ENCODE data around the gene AZU1.
A peak's percentile ranks its signal among the peaks of the same experiment; 100 is the strongest.

AZU1 gene

GRCh38 chr19:789701-790060 is 38.0 kb upstream of the AZU1 start:
- no peaks in the 10 kb centered on the region for H3K36me3 Mint-ChIP-seq (ENCODE audit: low read depth)
- H3K27me3 Mint-ChIP-seq (ENCODE audit: low read depth, poor library complexity): peaks cover 5% of the 10 kb centered on the region
- TF ChIP-seq, protein P1, sequence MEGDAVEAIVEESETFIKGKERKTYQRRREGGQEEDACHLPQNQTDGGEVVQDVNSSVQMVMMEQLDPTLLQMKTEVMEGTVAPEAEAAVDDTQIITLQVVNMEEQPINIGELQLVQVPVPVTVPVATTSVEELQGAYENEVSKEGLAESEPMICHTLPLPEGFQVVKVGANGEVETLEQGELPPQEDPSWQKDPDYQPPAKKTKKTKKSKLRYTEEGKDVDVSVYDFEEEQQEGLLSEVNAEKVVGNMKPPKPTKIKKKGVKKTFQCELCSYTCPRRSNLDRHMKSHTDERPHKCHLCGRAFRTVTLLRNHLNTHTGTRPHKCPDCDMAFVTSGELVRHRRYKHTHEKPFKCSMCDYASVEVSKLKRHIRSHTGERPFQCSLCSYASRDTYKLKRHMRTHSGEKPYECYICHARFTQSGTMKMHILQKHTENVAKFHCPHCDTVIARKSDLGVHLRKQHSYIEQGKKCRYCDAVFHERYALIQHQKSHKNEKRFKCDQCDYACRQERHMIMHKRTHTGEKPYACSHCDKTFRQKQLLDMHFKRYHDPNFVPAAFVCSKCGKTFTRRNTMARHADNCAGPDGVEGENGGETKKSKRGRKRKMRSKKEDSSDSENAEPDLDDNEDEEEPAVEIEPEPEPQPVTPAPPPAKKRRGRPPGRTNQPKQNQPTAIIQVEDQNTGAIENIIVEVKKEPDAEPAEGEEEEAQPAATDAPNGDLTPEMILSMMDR (IDR thresholded peaks at IDR 0.05): no peak
- DNase-seq: no peak
- H3K4me3 Mint-ChIP-seq: peak overlapping the region; percentile 68
- peak overlapping the region; percentile 98 for H3K27ac Mint-ChIP-seq
- peaks cover 54% of the 10 kb centered on the region for H3K4me1 Mint-ChIP-seq
- no peaks in the 10 kb centered on the region for H3K9me3 Mint-ChIP-seq

DNA sequence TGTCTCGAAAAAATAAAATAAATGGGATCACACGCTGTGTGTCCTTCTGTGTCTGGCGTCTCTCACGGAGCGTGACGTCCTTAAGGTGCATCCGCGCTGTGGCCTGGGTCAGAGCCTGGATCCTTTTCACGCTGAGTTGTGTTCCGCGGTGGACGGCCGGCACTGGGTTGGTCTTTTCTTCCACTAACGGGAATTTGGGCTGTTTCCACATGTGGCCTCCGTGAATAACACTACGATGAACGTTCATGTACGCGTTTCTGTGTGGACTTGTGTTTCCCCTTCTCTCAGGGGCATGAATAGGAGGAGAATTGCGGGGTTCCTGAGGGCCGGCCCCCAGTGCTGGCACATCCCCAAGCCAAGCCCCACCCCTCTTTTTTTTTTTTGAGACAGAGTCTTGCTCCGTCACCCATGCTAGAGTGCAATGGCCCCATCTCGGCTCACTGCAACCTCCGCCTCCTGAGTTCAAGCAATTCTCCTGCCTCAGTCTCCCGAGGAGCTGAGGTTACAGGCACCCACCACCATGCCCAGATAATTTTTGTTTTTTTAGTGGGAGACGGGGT is 36.5 kb upstream of the AZU1 start:
- peak overlapping the region; percentile 75 for H3K27ac Mint-ChIP-seq
- TF ChIP-seq, protein P1 (IDR thresholded peaks at IDR 0.05): no peak
- H3K4me1 Mint-ChIP-seq: peaks cover 54% of the 10 kb centered on the region
- H3K36me3 Mint-ChIP-seq (ENCODE audit: low read depth): no peaks in the 10 kb centered on the region
- no peaks in the 10 kb centered on the region for H3K9me3 Mint-ChIP-seq
- H3K27me3 Mint-ChIP-seq (ENCODE audit: low read depth, poor library complexity): no peaks in the 10 kb centered on the region
- DNase-seq: no peak
- H3K4me3 Mint-ChIP-seq: no peak overlapping the region

DNA sequence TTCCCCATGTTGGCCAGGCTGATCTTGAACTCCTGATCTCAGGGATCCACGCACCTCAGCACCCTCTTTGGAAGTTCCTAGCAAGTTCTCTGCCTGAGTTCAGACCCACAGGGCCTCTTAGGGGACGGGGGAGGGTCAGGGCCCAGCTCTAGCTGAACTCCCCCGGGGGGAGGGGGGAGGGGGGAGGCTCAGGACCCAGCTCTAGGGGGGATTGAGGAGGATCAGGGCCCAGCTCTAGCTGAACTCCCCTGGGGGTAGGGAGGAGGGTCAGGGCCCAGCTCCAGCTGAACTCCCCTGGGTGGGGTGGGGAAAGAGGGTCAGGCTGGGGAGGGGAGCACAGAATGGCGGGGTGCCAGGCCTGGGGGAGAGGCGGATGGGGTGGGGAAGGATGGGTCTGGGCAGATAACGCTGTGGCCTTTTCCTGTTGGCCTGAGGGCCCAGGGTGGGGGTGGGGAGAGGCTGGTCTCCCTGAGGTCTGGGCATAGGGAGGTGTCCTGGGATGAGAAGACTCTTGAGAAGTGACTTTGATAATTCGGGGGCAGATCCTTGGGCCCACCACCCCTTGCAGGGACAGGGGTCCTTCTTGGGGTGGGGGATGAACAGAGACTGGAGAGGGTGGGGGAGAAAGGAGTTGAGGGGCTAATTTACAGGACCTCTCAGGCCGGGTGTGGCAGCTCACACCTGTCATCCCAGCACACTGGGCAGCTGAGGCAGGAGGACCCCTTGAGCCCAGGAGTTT is 35.9 kb upstream of the AZU1 start:
- peak overlapping the region; percentile 25 for H3K27ac Mint-ChIP-seq

GRCh38 chr19:792306-792885 is 35.2 kb upstream of the AZU1 start:
- TF ChIP-seq, protein P1 (IDR thresholded peaks at IDR 0.05): no peak
- no peak for DNase-seq
- H3K4me1 Mint-ChIP-seq: peaks cover 54% of the 10 kb centered on the region
- no peaks in the 10 kb centered on the region for H3K27me3 Mint-ChIP-seq (ENCODE audit: low read depth, poor library complexity)
- no peak overlapping the region for H3K27ac Mint-ChIP-seq
- no peaks in the 10 kb centered on the region for H3K36me3 Mint-ChIP-seq (ENCODE audit: low read depth)
- no peaks in the 10 kb centered on the region for H3K9me3 Mint-ChIP-seq
- H3K4me3 Mint-ChIP-seq: no peak overlapping the region

More for the DNA sequence above, 35.9 kb upstream of the AZU1 start:
- Mint-ChIP-seq H3K27me3 (ENCODE audit: low read depth, poor library complexity) (no peaks in the 10 kb centered on the region), H3K36me3 (ENCODE audit: low read depth) (no peaks in the 10 kb centered on the region), H3K9me3 (no peaks in the 10 kb centered on the region), H3K4me1 (peaks cover 57% of the 10 kb centered on the region), H3K4me3 (no peak overlapping the region)
- TF ChIP-seq, protein P1 (IDR thresholded peaks at IDR 0.05): no peak
- DNase-seq: no peak

DNA sequence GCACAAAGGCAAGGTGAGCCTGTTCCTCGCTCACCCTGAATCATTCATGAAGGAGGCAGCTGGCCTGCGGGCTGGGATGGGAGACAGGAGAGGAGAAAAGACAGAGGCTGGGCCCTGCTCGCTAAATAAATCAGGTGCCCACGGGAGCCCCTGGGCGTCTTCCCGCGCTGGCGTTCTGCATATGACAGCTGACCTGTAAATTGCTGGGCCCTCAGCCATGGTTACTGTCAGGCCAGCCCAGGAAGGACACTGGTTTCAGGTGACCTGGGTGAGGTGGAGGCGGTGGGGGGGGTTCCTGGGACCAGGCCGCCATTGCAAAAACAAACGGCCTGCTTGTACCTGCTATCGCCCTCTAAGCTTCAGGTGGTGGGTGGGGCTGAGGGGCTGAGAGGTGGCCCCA is 33.8 kb upstream of the AZU1 start:
- Mint-ChIP-seq H3K27me3 (ENCODE audit: low read depth, poor library complexity) (no peaks in the 10 kb centered on the region), H3K4me1 (peaks cover 43% of the 10 kb centered on the region), H3K9me3 (no peaks in the 10 kb centered on the region)

More for the DNA sequence above, 33.8 kb upstream of the AZU1 start:
- no peak for DNase-seq
- Mint-ChIP-seq H3K27ac (no peak overlapping the region), H3K36me3 (ENCODE audit: low read depth) (no peaks in the 10 kb centered on the region), H3K4me3 (no peak overlapping the region)
- TF ChIP-seq, protein P1 (IDR thresholded peaks at IDR 0.05): no peak
